LNCaP clone FGC (cell line): ENCODE results near the gene IGHMBP2.

Source experiments
- DNase-seq: peaks from one replicate; pipeline ENCODE4 v3.0.0-alpha.2; 2011; ENCODE audit warnings: low read depth
- H3K4me3 ChIP-seq: 2 replicates; pipeline ENCODE4 v1.5.1; 2011; ENCODE audit warnings: mild to moderate bottlenecking, low read depth, low read length, control low read depth
- CTCF ChIP-seq: IDR thresholded peaks from 2 replicates; pipeline ENCODE4 v1.5.1; 2012; ENCODE audit warnings: mild to moderate bottlenecking; ENCODE audit not compliant: control insufficient read depth, insufficient read depth; ENCODE audit errors: extremely low read depth

IGHMBP2 gene

GRCh38 chr11:68890490-68891231 is 13.0 kb upstream of the IGHMBP2 start:
- no peak for TF ChIP-seq CTCF

GRCh38 chr11:68891351-68891948 is 12.2 kb upstream of the IGHMBP2 start:
- no peak for TF ChIP-seq CTCF
- DNase-seq: no peak
- H3K4me3 ChIP-seq: no peak overlapping the region

More at GRCh38 chr11:68890490-68891231, 13.0 kb upstream of the IGHMBP2 start:
- DNase-seq: no peak
- H3K4me3 ChIP-seq: no peak overlapping the region

- no peak for DNase-seq
- no peak for TF ChIP-seq CTCF
- no peak overlapping the region for H3K4me3 ChIP-seq
Measured at GRCh38 chr11:68892576-68892975, 11.1 kb upstream of the IGHMBP2 start.

- TF ChIP-seq CTCF: no peak
- no peak overlapping the region for H3K4me3 ChIP-seq
- DNase-seq: no peak
Measured at GRCh38 chr11:68893282-68893681, 10.4 kb upstream of the IGHMBP2 start.

GRCh38 chr11:68896171-68896959 is 7.3 kb upstream of the IGHMBP2 start:
- no peak for DNase-seq
- no peak overlapping the region for H3K4me3 ChIP-seq
- TF ChIP-seq CTCF: no peak

- no peak overlapping the region for H3K4me3 ChIP-seq
- DNase-seq: no peak
- TF ChIP-seq CTCF: no peak
Measured at GRCh38 chr11:68897441-68897840, 6.2 kb upstream of the IGHMBP2 start.
